Parietal lobe (tissue), 2 donors: ENCODE measurements around the gene SRSF6. TPM values are rescaled to one million over a fixed set of nuclear protein-coding genes. Genes with fewer than 3 reads are reported as not detected.

Experiments
- small RNA-seq: library from RNA; depleted of rRNA; stranded (forward); fragments of <200 nt; gene quantifications from one replicate; pipeline ENCODE3, GENCODE V24; 2014; ENCODE audit warnings: low replicate concordance
- total RNA-seq: library from RNA; depleted of rRNA; stranded (reverse); fragments of >200 nt; gene quantifications from one replicate; pipeline ENCODE4 v1.2.3, GENCODE V29; 2014

Gene SRSF6
- total RNA-seq, result 63.2 TPM

GRCh38 chr20:43457640-43458421 is at the start of gene SRSF6:
SRSF6 (plus strand) TSS chr20:43457896; CDS start chr20:43458034, 138 bp downstream.

DNA sequence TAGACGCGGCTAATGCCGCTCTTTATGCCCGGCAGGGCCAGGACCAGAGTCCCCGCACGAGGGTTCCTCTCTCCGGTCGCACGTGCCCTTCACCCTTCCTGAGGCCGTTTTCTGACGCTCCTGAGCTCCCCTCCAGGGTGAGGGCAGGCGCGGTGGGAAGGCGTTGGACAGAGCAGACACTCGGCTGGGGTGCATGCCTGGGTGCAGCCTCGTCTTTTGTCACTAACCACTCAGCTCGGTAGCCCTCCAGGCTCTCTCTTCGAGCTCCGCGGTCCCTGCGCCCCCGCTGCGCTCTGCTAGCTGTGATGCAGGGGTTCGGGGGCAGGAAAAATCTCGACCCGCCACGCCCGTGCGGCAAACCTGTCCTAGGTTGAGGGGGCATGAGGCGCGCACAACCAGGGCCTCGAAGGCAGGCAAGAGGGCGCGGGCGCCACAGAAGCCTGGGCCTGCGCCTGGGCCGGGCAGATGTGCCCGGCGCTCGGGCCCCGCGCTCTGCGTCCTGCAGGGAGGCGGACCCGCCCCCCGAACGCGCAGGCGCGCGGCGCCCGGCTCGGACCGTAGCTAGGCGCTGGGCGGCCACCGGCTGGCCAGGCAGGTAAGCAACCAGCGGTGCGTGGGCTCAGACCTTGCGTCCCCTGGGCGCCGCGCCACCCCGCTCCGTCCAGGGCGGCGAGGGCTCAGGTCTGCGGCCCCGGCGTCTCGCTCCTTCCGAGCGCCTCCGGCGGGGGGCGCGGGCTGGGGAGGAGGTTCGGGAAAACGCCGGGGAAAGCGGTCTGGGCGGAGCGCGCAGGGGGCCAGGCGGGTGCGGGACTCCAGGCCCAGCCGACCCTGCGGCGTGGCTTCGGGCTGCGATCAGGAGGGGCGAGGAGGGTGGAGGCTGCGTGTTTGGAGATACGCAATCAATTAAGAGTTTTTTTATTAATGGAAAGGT is 49.7 kb downstream of the SRSF6 start, which contains the start of gene L3MBTL1:
Gene L3MBTL1 (plus strand): TSS at position 548 of the 931 bp plus-strand sequence. CDS start 5,807 bp downstream, outside the sequence.

Small RNAs within 50 kb of the gene (small RNA-seq; reads per million reads assigned to genes)
- not detected for gene RF00019
- gene RNU6-1251P, result not detected

Other genes starting within 250 kb of the SRSF6 start
- gene L3MBTL1, start 49.8 kb downstream of the SRSF6 start, total RNA-seq, result 79.5 TPM
- gene SGK2, start 101.1 kb downstream of the SRSF6 start, total RNA-seq, result 3.1 TPM
- 52.0 TPM for gene IFT52, start 133.0 kb downstream of the SRSF6 start, total RNA-seq
- 2.2 TPM for gene MYBL2, start 209.2 kb downstream of the SRSF6 start, total RNA-seq